Measurements from ENCODE around the gene CLIC4. TPM values are rescaled to one million over a fixed set of nuclear protein-coding genes. Genes with fewer than 3 reads are reported as not detected.

CLIC4 gene
- total RNA-seq, 1 donor, result 711 TPM

GRCh38 chr1:24850328-24850920 is 105.2 kb downstream of the CLIC4 start:
- no peak overlapping the region for H2AFZ ChIP-seq (ENCODE audit: low read length)
- H3K9me3 ChIP-seq (ENCODE audit: low read depth, low read length), result no peaks in the 10 kb centered on the region
- no peak for TF ChIP-seq CTCF (IDR thresholded peaks at IDR 0.05; ENCODE audit: extremely low read depth, low read depth, low read length)
- no peak overlapping the region for H3K4me3 ChIP-seq (ENCODE audit: insufficient read depth, low read length)
- H3K36me3 ChIP-seq (ENCODE audit: insufficient read depth, low read length), result peaks cover 17% of the 10 kb centered on the region
- DNase-seq (ENCODE audit: insufficient read length, low spot score, missing footprints), result no peak
- H3K79me2 ChIP-seq (ENCODE audit: insufficient read depth, low read length), result no peaks in the 10 kb centered on the region
- no peak overlapping the region for H3K4me2 ChIP-seq (ENCODE audit: insufficient read depth, low read length)
- peaks cover 16% of the 10 kb centered on the region for H4K20me1 ChIP-seq (ENCODE audit: insufficient read depth, low read length)
- H3K4me1 ChIP-seq (ENCODE audit: insufficient read depth, low read length), result peaks cover 13% of the 10 kb centered on the region
- no peaks in the 10 kb centered on the region for H3K27me3 ChIP-seq (ENCODE audit: insufficient read depth, low read length)
- H3K27ac ChIP-seq (ENCODE audit: low read depth, low read length), result no peak overlapping the region

- no peaks in the 10 kb centered on the region for H3K9me3 ChIP-seq (ENCODE audit: low read depth, low read length)
- no peaks in the 10 kb centered on the region for H3K79me2 ChIP-seq (ENCODE audit: insufficient read depth, low read length)
- no peak overlapping the region for H3K27ac ChIP-seq (ENCODE audit: low read depth, low read length)
- no peak overlapping the region for H3K4me2 ChIP-seq (ENCODE audit: insufficient read depth, low read length)
- H3K27me3 ChIP-seq (ENCODE audit: insufficient read depth, low read length), result no peaks in the 10 kb centered on the region
- H2AFZ ChIP-seq (ENCODE audit: low read length), result no peak overlapping the region
- no peak for TF ChIP-seq CTCF (IDR thresholded peaks at IDR 0.05; ENCODE audit: extremely low read depth, low read depth, low read length)
- no peaks in the 10 kb centered on the region for H3K36me3 ChIP-seq (ENCODE audit: insufficient read depth, low read length)
- no peaks in the 10 kb centered on the region for H3K4me1 ChIP-seq (ENCODE audit: insufficient read depth, low read length)
- peaks cover 3% of the 10 kb centered on the region for H4K20me1 ChIP-seq (ENCODE audit: insufficient read depth, low read length)
- no peak overlapping the region for H3K4me3 ChIP-seq (ENCODE audit: insufficient read depth, low read length)
- DNase-seq (ENCODE audit: insufficient read length, low spot score, missing footprints), result no peak
These were observed 108.4 kb downstream of the CLIC4 start for GRCh38 chr1:24853649-24854048.

GRCh38 chr1:24855474-24855873 is 110.2 kb downstream of the CLIC4 start:
- no peak for TF ChIP-seq CTCF (IDR thresholded peaks at IDR 0.05; ENCODE audit: extremely low read depth, low read depth, low read length)
- H2AFZ ChIP-seq (ENCODE audit: low read length), result no peak overlapping the region
- DNase-seq (ENCODE audit: insufficient read length, low spot score, missing footprints), result no peak
- H4K20me1 ChIP-seq (ENCODE audit: insufficient read depth, low read length), result peaks cover 3% of the 10 kb centered on the region
- no peaks in the 10 kb centered on the region for H3K36me3 ChIP-seq (ENCODE audit: insufficient read depth, low read length)
- no peak overlapping the region for H3K27ac ChIP-seq (ENCODE audit: low read depth, low read length)
- no peaks in the 10 kb centered on the region for H3K79me2 ChIP-seq (ENCODE audit: insufficient read depth, low read length)
- no peak overlapping the region for H3K4me3 ChIP-seq (ENCODE audit: insufficient read depth, low read length)
- H3K4me1 ChIP-seq (ENCODE audit: insufficient read depth, low read length), result no peaks in the 10 kb centered on the region
- H3K4me2 ChIP-seq (ENCODE audit: insufficient read depth, low read length), result no peak overlapping the region
- no peaks in the 10 kb centered on the region for H3K9me3 ChIP-seq (ENCODE audit: low read depth, low read length)
- no peaks in the 10 kb centered on the region for H3K27me3 ChIP-seq (ENCODE audit: insufficient read depth, low read length)

GRCh38 chr1:24856787-24857506 is 111.7 kb downstream of the CLIC4 start:
- H3K27me3 ChIP-seq (ENCODE audit: insufficient read depth, low read length), result no peaks in the 10 kb centered on the region
- H3K27ac ChIP-seq (ENCODE audit: low read depth, low read length), result no peak overlapping the region
- H3K36me3 ChIP-seq (ENCODE audit: insufficient read depth, low read length), result no peaks in the 10 kb centered on the region
- no peaks in the 10 kb centered on the region for H4K20me1 ChIP-seq (ENCODE audit: insufficient read depth, low read length)
- no peak for DNase-seq (ENCODE audit: insufficient read length, low spot score, missing footprints)
- no peak for TF ChIP-seq CTCF (IDR thresholded peaks at IDR 0.05; ENCODE audit: extremely low read depth, low read depth, low read length)
- no peak overlapping the region for H3K4me2 ChIP-seq (ENCODE audit: insufficient read depth, low read length)
- no peak overlapping the region for H2AFZ ChIP-seq (ENCODE audit: low read length)
- H3K79me2 ChIP-seq (ENCODE audit: insufficient read depth, low read length), result no peaks in the 10 kb centered on the region
- H3K9me3 ChIP-seq (ENCODE audit: low read depth, low read length), result no peaks in the 10 kb centered on the region
- no peak overlapping the region for H3K4me3 ChIP-seq (ENCODE audit: insufficient read depth, low read length)
- H3K4me1 ChIP-seq (ENCODE audit: insufficient read depth, low read length), result peaks cover 5% of the 10 kb centered on the region

All from osteoblast (primary cell).